ENCODE measurements around the gene MAML1.

MAML1 gene

DNA sequence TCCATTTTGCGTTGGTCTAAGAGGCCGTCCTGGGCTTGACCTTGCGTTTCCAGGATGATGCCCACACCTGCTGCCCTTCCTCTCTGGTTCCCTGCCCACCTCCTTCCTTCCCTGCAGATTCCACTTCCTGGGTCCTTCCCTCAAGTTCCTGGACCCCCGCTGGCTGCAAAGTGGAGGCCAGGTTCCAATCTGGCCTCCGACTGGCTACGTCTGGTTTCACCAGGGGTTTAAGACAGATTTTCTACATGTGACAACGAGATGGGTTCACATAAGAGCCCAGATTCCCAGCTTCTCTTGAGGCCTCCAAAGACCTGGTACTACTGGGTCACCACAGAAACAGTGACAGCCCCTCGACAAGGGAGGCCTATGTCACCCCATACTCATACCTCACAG, 71.9 kb downstream of the MAML1 start:
- DNase-seq (ENCODE audit: low read depth in 2 of 2) = no peak

DNA sequence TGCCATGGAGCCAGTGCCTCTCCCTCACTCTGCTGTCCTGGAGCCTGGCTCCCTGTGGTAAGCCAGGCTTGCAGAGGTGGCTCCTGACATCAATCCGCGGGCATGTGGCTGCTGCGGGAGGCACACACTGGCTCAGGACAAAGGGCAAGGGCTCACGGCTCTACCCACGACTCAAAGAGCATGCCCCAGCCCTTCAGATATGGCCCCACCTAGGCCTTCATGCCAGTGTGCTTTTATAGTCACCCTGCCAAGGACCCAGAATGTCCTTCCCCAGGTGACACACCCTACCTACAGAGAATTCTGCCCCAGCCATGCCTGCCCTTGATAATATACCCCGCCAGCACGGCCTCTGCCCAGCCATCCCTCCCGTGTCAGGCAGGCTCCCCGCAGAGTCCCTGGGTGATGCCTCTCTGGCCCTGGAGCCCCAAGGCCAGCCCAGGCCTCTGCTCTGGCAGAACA, 72.5 kb downstream of the MAML1 start:
- no peak for DNase-seq (ENCODE audit: low read depth in 2 of 2)

DNA sequence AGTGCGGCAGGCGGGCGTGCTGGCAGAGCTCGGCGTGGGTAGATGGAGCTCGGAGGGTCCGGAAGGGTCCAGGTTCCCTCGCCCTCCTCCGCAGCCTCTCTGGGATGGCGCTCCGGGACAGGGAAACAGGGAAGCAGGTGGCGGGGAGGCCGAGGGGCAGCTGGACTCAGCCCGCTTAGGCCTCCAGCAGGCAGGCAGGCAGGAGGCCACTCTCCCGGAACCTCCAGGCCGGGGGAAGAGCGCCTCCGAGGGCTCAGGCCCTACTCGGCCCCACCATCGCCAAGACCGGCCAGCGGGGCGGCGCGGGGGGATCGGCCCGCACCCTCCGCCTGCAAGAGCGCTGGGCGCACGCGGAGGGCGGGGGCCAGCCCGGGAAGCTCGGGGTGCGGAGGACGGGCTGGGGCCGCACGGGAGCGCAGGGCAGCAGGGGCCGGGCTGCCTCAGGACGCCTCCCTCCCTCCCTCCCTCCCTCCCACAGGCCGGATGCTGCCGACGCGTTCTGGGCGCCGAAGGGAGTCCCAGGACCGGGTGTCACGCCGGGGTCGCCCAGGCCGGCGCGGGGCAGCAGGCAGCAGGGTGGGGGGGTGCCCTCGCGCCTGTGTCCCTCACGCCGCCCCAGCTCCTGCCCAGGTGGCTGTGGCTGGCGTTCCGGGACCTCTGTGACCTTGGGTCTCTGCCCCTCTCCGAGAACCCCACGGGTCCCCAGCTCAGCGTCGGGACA, 73.1 kb downstream of the MAML1 start:
- DNase-seq (ENCODE audit: low read depth in 2 of 2) = no peak

DNA sequence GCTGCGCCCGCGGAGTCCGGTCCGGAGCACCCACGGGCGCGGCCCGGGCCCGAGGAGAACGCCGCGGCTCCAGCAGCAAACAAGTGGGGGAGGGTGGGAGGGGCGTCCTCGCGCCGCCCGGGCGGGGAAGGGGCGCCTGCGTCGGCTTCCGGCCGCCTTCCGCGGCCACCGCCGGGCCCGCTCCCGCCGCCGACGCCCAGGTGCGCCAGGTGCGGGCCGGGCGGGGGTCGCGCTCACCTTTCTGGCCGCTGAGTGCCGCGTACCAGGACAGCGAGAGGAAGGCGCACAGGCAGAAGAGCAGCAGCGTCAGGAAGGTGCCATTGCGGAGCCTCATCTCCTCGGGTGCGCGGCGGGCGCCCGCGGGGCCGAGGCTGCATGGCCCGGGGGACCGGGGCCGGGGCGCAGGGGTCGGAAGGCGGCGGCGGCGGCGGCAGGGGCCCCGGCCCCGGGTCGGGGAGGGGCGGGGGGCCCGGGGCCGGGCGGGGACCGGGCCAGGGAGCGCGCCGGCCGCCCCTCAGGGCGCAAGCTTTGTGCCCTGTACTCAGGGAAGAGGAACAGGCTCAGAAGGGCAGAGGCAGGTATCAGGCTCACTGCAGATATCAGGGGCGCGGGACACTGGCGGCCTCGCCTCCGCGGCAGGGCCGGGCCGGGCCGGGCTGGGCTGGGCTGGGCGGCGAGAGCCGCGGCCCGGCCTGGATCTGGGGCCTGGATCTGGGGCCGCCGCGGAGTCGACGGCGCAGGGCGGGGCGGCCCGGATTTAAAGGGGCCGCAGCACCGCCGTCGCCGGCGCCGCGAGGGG, 73.8 kb downstream of the MAML1 start, which contains the start of gene MGAT4B:
Gene MGAT4B, minus strand, starts transcription at position 617 of the 799 bp plus-strand sequence. Its CDS starts 283 bp downstream, at position 334.
- DNase-seq (ENCODE audit: low read depth in 2 of 2) = peak in 1 of 2 donors; percentile 58

DNA sequence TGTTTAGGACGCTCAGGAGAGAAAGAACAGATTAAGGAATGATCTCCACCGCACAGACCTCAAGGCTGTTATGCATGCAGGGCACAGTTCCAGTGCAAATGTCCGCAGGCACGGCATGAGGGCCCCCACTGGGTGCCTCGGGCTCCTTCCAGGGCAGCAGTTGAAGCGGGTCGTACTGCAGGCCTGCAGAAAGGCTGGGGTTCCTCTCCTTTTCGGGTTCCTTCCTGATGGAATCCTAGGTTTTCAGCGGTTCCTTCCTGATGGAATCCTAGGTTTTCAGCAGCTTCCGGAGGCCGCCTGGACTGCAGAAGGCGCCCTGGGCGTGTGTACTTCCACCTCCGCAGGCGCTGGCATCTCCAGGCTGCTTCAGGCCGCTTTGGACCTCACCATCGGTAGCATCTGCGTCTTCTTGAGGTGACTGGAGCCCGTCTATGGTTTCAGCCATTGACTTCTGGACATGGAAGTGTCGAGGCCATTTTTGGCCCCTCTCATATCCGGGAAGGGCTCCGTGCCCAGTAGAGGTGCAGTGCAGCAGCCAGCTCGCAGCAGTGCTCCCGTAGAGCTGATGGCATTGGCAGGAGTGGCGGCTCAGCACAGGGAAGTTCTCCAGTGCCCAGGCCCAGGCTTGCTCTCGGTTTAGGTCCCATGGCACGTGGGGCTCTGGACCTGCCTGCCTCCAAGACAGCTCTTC, 79.7 kb downstream of the MAML1 start:
- no peak for DNase-seq (ENCODE audit: low read depth in 2 of 2)

DNA sequence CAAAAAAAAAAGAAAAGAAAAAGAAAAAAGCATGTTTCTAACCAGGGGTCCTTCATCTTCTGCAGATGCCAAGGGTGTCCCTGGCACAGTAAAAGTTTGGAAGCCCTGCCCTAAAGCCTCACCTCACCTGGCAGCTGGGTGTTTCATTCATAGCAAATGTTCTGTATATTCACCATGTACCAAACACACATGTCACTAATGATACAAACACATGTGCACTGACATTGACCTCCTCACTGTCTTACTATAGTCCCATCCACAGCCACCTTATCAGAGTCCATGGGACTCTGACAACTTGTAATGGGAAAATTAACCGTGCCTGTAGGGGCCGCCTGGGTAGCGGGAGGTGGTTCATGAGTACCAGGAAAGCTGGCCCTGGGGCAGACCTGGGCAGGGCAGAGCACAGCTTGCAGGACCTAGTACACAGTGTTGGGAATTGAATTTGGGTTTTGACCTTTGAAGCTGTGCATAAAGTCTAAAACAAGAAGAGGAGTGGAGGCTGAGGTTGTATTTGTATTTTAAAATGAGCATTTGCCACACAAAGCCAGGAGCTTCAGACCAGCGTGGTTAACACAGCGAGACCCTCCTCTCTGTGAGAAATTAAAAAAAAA, 80.5 kb downstream of the MAML1 start:
- DNase-seq (ENCODE audit: low read depth in 2 of 2) = no peak

DNA sequence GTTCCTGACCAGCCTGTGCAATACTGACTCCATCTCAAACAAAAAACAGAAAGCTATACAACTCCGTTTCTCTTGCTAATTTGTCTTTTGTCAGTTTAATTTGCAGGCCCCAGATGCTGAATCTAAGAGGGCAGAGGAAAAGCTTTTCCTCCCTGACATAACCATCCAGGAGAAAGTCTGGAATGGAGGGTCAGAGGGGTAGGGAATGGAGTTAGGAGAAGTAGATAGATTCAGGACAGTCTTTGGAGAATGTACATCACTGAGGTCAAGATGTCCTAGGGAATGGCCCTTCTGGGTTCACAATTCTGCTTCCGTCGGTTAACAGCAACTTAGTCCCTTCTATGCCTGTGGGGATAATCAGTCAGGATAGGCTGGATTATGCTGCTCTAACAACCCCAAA, 81.5 kb downstream of the MAML1 start:
- no peak for DNase-seq (ENCODE audit: low read depth in 2 of 2)

DNA sequence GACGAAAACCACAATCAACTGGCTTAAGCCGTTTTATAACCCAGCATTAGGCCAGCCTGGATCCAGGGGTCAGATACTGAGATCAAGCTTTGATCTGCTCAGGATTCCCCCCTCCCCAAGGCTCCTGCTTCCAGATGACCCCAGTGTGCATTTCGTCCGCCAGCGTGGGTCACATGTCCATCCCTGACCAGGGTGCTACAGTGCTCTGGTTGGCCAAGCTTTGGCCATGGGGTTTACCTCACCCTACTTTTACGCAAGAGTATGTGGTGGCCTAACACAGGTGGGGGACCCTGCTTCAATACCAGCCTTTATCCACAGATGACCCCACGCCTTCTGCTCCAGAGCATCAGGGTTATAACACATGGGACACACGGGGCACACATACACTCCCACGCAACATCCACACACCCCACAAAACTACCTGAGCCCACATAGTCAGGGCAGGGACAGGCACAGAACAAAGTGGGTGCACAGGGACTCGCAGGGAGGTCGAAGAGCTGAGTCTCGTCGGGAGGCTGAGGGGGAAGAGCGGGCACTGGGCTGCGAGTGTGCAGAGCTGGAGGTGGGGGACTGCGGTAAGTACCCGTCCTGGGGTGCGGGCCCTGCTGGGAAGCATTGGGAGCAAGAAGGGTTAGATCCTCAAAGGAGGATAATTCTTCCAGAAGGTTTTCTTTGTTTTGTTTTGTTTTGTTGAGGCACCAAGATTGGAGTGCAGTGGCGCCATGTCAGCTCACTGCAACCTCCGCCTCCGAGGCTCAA, 83.0 kb downstream of the MAML1 start:
- DNase-seq (ENCODE audit: low read depth in 2 of 2) = no peak

DNA sequence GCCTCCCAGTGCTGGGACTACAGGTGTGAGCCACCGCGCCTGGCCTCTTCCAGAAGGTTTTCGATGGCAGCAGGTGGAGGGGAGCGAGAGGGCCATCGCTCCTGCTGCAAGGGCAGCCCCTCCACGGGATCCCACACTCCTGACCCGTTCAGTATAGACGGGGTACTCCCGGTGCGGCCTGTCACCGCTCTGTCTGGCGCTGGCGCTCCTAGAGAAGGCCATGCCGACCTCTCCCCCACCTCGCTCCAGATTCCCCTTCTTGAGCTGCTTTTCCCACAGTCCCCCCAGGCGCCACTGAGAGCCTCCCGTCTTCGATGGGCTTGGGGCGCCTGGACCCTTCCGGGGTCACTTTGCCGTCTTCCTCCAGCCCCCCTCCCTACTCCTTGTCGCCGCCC, 83.8 kb downstream of the MAML1 start:
- no peak for DNase-seq (ENCODE audit: low read depth in 2 of 2)

DNA sequence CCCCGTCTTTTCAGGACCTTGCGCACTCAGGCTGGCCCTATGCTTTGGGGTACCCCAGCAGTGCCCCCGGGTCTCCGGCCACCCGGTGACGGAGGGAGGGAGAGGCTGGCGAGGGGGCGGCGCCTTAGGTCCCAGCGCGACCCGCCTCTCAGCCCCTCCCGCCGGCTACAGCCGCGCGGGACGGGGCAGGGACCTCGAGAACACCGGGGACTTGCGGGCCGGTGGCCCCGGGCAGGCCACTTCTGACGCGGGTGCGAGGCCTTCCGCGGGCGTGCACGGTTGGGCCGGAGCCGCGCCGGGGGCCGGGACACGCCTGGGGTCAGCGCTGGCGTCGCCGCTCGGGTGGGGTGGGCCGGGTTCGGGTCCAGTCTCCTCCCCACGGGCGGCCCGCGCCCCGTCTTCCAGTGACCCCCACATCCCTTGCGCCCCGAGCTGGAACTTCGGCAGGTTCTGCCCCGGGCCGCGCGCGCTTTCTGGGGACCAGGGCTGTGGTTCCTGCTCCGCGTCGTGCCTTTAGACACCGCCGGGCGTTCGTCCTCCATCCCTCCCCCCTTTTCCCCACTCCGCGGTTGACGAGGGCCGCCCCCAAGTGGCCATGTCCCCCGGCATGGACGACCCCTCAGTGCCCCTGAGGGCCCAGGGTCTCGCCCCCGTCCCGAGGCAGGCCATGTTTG, 84.3 kb downstream of the MAML1 start:
- DNase-seq (ENCODE audit: low read depth in 2 of 2) = no peak

DNA sequence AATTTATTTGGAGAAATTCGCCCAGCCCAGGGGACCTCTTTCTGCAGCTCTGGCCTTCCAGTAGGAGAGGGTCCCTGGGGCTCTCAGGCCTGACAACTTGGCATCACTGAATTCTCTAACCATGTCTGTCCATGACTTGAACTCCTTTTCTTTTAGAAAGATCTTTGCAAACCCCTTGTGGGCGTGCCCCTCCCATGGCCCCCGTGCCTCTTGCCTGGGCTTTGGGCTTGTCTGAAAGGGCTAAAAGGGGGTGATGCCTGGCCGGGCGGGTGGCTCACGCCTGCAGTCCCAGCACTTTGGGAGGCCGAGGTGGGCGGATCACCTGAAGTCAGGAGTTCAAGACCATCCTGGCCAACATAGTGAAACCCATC, 84.8 kb downstream of the MAML1 start:
- DNase-seq (ENCODE audit: low read depth in 2 of 2) = no peak

DNA sequence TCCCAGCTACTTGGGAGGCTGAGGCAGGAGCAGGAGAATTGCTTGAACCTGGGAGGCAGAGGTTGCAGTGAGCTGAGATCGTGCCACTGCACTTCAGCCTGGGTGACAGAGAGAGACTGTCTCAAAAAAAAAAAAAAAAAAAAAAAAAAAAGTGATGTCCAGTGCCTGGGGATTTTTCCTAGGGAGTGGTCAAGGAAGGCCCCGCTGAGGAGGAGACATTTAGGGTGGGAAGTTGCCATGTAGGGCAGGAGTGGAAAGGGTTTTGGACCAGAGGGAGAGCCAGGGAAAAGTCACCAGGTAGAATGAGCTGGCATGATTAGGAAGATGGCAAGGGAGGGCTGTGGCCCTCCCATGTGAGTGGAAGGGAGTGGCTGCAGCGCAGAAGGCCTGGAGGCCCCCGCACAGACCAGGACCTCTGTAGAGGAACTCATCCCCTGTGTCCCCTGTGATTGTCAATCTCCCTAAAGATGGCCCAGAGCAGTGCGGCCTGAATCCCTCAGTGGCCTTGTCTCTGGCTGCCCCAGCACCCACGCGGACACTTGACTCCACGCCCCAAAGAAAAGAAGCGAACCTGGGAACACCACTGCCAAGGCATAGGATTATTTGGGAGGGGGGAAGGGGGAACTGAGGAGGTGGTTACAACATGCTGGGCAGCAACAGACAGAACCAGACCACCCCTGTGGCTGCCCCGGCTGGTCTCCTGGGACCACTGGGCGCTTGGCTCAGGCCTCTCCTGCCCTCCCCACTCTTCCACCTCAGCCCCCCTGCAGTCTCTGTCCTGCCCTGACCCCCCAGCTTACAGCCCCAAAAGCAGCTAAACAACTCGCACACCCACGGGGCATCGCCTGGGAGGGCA, 85.5 kb downstream of the MAML1 start:
- DNase-seq (ENCODE audit: low read depth in 2 of 2) = no peak

DNA sequence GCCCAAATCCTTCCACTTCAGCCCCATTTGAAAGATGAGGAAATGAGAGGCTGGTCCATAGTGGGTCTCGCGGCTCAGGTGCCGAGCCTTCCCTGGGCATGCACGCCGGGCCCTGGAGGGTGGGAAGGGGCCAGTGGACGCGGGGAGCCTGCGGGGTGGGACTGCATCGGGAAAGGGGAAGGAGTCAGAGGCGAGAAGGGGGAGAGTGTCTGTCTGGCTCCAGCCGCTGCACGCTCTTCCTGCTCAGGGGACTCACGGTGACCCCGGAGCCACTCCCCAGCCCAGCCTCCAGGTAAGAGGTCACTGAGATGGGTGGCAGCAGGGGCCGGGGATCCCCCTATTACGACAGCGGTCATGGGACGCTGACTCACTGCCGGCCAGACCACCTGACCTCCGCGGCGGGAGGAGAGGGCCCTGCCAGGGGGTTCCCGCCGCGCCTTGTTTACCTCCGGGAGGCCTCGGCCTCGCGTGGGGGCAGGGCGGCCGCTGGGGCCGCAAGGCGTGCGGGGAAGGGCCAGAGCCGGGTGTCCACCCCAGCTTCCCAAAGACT, 86.2 kb downstream of the MAML1 start:
- DNase-seq (ENCODE audit: low read depth in 2 of 2) = peak; percentile 81 to 86

DNA sequence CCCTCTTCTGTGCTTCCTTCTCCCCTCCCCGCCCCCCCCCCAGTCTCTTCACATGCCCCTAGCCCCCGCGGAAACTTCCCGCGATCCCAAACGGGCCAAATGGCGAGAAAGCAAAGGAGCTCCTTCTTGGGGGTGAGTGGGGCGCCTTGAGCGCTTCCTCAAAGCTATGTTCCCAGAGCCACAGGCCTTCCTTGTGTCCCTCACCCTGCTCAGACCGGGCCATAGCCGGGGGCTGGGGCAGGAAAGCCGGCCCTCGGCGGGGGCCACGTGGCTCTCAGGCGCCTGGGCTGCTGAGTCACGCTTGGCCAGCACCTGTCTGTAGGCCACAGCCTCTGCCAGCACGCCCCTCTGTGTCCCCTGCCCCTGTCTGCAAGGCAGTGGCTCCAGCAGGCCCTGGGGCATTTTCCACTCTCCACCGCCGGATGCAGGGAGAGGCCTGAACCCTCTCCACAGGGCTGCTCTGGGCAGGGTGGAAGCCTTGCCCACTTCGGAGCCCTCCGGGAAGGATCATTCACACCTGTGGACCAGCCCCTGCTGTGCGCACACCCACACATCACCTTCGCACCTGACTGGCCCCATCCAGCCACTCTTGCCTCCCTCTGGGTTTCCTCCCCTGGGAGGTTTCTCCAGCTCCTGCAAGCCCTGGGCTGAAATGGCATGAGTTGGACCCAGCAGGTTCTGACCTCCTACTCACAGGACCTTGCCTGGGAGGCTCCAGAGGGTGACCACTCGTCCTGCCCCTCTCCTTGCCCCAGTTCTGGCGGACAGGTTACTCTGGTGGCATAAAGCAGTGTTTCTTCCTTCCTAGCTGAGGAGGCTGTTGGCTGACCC, 86.9 kb downstream of the MAML1 start:
- no peak for DNase-seq (ENCODE audit: low read depth in 2 of 2)

DNA sequence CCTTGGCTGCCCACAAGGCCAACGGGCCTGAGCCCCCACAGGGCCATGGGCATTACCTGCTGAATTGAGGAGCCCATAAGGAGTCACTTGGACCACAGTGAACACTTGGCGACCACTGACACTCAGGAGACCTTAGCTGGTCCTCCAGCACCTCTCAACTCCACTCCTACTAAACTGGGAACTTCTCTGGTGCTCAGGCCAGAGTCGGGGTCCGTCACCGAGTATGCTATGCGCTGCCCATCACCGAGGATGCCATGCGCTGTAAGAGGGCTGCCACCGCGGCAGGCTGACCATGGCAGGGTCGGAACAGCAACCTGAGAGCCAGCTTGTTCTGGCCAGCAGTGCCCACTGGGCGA, 87.5 kb downstream of the MAML1 start:
- DNase-seq (ENCODE audit: low read depth in 2 of 2) = no peak

DNA sequence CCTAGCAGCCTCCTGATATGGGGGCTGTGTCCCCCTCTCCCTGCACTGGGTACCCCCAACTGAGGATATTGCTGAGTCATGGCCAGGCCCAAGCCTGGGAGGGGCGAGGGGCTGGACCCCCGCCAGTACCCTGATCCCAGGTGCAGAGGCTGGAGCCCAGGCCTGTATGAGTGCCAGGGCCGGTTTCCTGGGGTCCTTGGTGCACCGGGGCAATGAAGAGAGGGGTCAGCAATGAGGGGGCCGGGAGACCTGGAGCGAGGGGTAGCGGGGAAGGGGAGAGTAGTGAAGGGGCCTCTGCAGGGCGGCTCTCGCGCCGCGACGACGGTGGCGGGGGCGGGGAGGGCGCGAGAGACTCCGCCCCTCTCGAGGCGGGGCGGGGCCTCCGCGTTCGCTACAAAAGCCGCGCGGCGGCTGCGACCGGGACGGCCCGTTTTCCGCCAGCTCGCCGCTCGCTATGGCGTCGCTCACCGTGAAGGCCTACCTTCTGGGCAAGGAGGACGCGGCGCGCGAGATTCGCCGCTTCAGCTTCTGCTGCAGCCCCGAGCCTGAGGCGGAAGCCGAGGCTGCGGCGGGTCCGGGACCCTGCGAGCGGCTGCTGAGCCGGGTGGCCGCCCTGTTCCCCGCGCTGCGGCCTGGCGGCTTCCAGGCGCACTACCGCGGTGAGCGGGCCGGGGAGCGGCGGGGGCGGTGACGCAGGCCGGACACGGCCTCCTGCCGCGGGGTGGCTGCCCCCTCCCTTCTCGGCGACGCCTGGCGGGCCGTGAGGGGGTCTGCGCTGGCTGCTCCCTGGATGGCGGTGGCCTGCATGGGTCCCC, 88.1 kb downstream of the MAML1 start, which contains the start of gene SQSTM1:
Gene SQSTM1, plus strand, starts transcription at position 423 of the 815 bp plus-strand sequence. Its CDS starts 32 bp downstream, at position 455.
- DNase-seq (ENCODE audit: low read depth in 2 of 2) = peak; percentile 67 to 75

DNA sequence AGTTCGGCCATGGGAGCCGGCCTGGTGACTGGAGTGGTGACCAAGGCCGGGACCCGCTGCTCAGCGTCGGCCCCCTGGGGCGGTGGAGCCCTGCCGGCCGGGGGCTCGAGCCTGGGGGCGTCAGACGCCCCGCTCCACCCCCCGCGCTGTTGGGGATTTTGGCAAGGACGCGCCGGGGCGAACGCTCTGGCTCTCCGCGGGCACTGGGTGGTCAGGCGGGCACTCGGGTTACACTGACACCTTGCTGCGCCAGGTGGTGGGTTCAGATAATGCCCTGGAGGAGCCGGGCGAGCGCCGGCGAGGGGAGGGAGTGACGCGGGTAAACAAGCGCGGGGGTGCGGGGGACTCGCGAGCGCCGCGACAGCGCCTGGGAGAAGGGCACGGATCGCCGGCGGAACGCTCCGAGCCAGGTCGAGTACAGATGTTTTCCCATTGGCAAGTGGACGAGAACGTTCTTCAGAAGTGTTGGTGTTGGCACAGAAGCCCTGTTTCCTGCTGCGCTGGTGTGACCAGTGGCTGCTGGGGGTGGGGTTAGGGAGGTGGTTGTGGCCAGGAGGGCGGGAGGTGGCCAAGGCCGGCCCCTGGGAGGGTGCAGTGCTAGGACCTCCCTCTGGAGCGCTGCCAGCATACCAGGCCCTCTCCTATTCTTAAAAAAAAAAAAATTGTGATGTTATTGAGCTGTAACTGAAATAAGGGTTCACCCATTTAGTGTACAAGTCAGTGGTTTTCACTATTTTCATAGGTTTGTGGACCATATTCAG, 88.9 kb downstream of the MAML1 start:
- DNase-seq (ENCODE audit: low read depth in 2 of 2) = peak; percentile 74 to 81
